Liver (tissue), 3 donors: Measurements from ENCODE around the gene DGKB.

Experiments
- JUND ChIP-seq, 2 donors: IDR thresholded peaks; 2 replicates each; pipeline ENCODE4 v1.6.1; 2016; ENCODE audit warnings: antibody characterized with exemption in 2 of 2
- TF ChIP-seq, protein P1 (sequence below): fragments of 150-350 bp; IDR thresholded peaks from 2 replicates; pipeline ENCODE4 v1.5.1; 2017; ENCODE audit warnings: improper control_type of control experiment, low read depth, low read length; ENCODE audit not compliant: missing input control
- TF ChIP-seq, protein P2 (sequence below): IDR thresholded peaks from 2 replicates; pipeline ENCODE4 v1.6.1; 2016; ENCODE audit warnings: antibody characterized with exemption
- donor health status: healthy.
- donor health status: healthy.

DNA sequence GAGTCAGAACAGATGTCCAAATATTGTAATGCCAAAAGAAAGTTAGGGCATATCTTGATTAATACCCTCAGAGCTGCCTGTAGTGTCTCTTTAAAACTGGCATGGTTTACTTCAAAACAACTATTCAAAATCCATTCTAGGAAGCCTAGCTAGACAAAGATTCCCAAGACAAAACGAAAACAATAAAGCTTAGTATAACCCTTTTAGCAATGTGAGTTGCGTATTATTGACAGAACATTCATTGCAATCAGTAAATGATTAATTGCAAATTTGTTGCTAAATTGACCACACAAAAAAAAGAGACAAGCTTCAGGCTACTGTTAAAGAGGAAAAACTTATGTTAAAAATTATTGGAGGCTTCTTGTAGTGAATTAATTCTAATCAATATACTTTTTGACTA lies 406.9 kb downstream of the DGKB start:
- TF ChIP-seq, protein P1, sequence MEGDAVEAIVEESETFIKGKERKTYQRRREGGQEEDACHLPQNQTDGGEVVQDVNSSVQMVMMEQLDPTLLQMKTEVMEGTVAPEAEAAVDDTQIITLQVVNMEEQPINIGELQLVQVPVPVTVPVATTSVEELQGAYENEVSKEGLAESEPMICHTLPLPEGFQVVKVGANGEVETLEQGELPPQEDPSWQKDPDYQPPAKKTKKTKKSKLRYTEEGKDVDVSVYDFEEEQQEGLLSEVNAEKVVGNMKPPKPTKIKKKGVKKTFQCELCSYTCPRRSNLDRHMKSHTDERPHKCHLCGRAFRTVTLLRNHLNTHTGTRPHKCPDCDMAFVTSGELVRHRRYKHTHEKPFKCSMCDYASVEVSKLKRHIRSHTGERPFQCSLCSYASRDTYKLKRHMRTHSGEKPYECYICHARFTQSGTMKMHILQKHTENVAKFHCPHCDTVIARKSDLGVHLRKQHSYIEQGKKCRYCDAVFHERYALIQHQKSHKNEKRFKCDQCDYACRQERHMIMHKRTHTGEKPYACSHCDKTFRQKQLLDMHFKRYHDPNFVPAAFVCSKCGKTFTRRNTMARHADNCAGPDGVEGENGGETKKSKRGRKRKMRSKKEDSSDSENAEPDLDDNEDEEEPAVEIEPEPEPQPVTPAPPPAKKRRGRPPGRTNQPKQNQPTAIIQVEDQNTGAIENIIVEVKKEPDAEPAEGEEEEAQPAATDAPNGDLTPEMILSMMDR, result no peak
- TF ChIP-seq JUND (IDR thresholded peaks at IDR 0.05), result no peak
- TF ChIP-seq, protein P2, sequence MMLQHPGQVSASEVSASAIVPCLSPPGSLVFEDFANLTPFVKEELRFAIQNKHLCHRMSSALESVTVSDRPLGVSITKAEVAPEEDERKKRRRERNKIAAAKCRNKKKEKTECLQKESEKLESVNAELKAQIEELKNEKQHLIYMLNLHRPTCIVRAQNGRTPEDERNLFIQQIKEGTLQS, result no peak
